DND-41 (cell line): ENCODE results near the gene TRAPPC6A.

Experiments
- ATAC-seq: fragments of 200-7000 bp; cut with Tn5 transposase; 3 replicates; pipeline ENCODE4 v1.9.1; 2021; ENCODE audit warnings: low read depth; ENCODE audit not compliant: insufficient read depth
- DNase-seq: peaks from one replicate; pipeline ENCODE4 v3.0.0-alpha.2; 2020
- H2AFZ ChIP-seq: 2 replicates; pipeline ENCODE4 v1.6.0; 2012; ENCODE audit warnings: low read depth, low read length
- H3K27ac ChIP-seq: 2 replicates; pipeline ENCODE4 v1.5.1; 2012; ENCODE audit warnings: low read length, inconsistent platforms
- H3K27me3 ChIP-seq: fragments of 200-600 bp; sonication (generic); 2 replicates; pipeline ENCODE4 v1.6.0; 2012; ENCODE audit warnings: low read length, mild to moderate bottlenecking, inconsistent platforms; ENCODE audit not compliant: insufficient read depth, poor library complexity
- H3K36me3 ChIP-seq: 2 replicates; pipeline ENCODE4 v1.5.1; 2012; ENCODE audit warnings: low read length, inconsistent platforms; ENCODE audit not compliant: insufficient read depth
- H3K4me1 ChIP-seq: 2 replicates; pipeline ENCODE4 v1.5.1; 2012; ENCODE audit warnings: mild to moderate bottlenecking, low read length; ENCODE audit not compliant: insufficient read depth
- H3K4me2 ChIP-seq: 2 replicates; pipeline ENCODE4 v1.6.0; 2012; ENCODE audit warnings: mild to moderate bottlenecking, moderate library complexity, low read length, inconsistent platforms; ENCODE audit not compliant: insufficient read depth
- H3K4me3 ChIP-seq, 2 experiments: fragments of 200-600 bp in 1 of 2; shearing (Covaris generic) in 1 of 2; 2 replicates each; pipeline ENCODE4 v1.5.1; 2012 to 2016; ENCODE audit warnings: inconsistent platforms in 2 of 2, low read length in 2 of 2, mild to moderate bottlenecking in 2 of 2, low read depth in 1 of 2, moderate library complexity in 1 of 2
- H3K79me2 ChIP-seq: 2 replicates; pipeline ENCODE4 v1.6.0; 2012; ENCODE audit warnings: low read length, inconsistent platforms; ENCODE audit not compliant: insufficient read depth
- H3K9ac ChIP-seq: 2 replicates; pipeline ENCODE4 v1.6.0; 2012; ENCODE audit warnings: low read depth, mild to moderate bottlenecking, inconsistent platforms, low read length, moderate library complexity
- H3K9me3 ChIP-seq: 2 replicates; pipeline ENCODE4 v1.5.1; 2012; ENCODE audit warnings: low read length, moderate library complexity, mild to moderate bottlenecking, inconsistent platforms; ENCODE audit not compliant: insufficient read depth, severe bottlenecking
- H4K20me1 ChIP-seq: 2 replicates; pipeline ENCODE4 v1.6.0; 2012; ENCODE audit warnings: low read length; ENCODE audit not compliant: insufficient read depth
- CTCF ChIP-seq: IDR thresholded peaks from 2 replicates; pipeline ENCODE4 v1.5.1; 2012; ENCODE audit warnings: borderline replicate concordance, low read length, moderate library complexity, mild to moderate bottlenecking; ENCODE audit not compliant: poor library complexity, severe bottlenecking; ENCODE audit errors: extremely low read depth
- EZH2 ChIP-seq: IDR thresholded peaks from 3 replicates; pipeline ENCODE4 v1.6.1; 2012; ENCODE audit warnings: borderline replicate concordance, low read depth, mild to moderate bottlenecking, moderate library complexity, low read length, inconsistent platforms; ENCODE audit not compliant: severe bottlenecking

TRAPPC6A gene

GRCh38 chr19:45114116-45114515 lies 63.9 kb downstream of the TRAPPC6A start:
- H2AFZ ChIP-seq: no peak overlapping the region
- peaks cover 91% of the 10 kb centered on the region for H3K79me2 ChIP-seq
- H3K4me2 ChIP-seq: no peak overlapping the region
- ATAC-seq (no peak), DNase-seq (no peak)
- H3K9me3 ChIP-seq: no peaks in the 10 kb centered on the region
- no peak overlapping the region for H3K9ac ChIP-seq
- peaks cover 32% of the 10 kb centered on the region for H3K4me1 ChIP-seq
- no peaks in the 10 kb centered on the region for H3K27me3 ChIP-seq
- H3K27ac ChIP-seq: no peak overlapping the region
- H3K4me3 ChIP-seq: no peak overlapping the region
- peaks cover 88% of the 10 kb centered on the region for H4K20me1 ChIP-seq
- TF ChIP-seq EZH2 (no peak), CTCF (no peak)
- peaks cover 7% of the 10 kb centered on the region; the same call in 1 of the 2 replicates for H3K36me3 ChIP-seq

GRCh38 chr19:45113628-45114027 lies 64.4 kb downstream of the TRAPPC6A start:
- Histone ChIP-seq H3K79me2 (peaks cover 91% of the 10 kb centered on the region), H3K9me3 (no peaks in the 10 kb centered on the region), H3K27ac (no peak overlapping the region), H3K36me3 (peaks cover 8% of the 10 kb centered on the region; the same call in 1 of the 2 replicates), H3K4me2 (no peak overlapping the region), H3K4me1 (peaks cover 32% of the 10 kb centered on the region), H3K27me3 (no peaks in the 10 kb centered on the region), H3K9ac (no peak overlapping the region), H3K4me3 (no peak overlapping the region), H2AFZ (no peak overlapping the region), H4K20me1 (peaks cover 90% of the 10 kb centered on the region)
- no peak for ATAC-seq
- DNase-seq: no peak
- TF ChIP-seq CTCF (no peak), EZH2 (no peak)
